Nephron (organoid): Measurements from ENCODE around the gene PTGER2.

Source experiments
- H3K27ac Mint-ChIP-seq, 3 experiments: 2 replicates each; pipeline ENCODE4 v1.8.0; 2020; ENCODE audit warnings: mixed read lengths in 3 of 3, mild to moderate bottlenecking in 2 of 3, moderate library complexity in 1 of 3
- H3K27me3 Mint-ChIP-seq: 2 replicates; pipeline ENCODE4 v1.8.0; 2021; ENCODE audit warnings: low read depth, mild to moderate bottlenecking, moderate library complexity, mixed read lengths
- H3K36me3 Mint-ChIP-seq: 2 replicates; pipeline ENCODE4 v1.8.0; 2020; ENCODE audit warnings: low read depth, mixed read lengths
- H3K4me1 Mint-ChIP-seq: 2 replicates; pipeline ENCODE4 v1.8.0; 2020; ENCODE audit warnings: mixed read lengths
- H3K4me3 Mint-ChIP-seq, 3 experiments: 2 replicates each; pipeline ENCODE4 v1.8.0; 2020; ENCODE audit warnings: mild to moderate bottlenecking in 3 of 3, mixed read lengths in 3 of 3, moderate library complexity in 2 of 3
- H3K9me3 Mint-ChIP-seq: 2 replicates; pipeline ENCODE4 v1.8.0; 2020; ENCODE audit warnings: mixed read lengths
- CTCF ChIP-seq, 3 experiments: fragments of 200-600 bp; sonication (generic); IDR thresholded peaks; one replicate each; pipeline ENCODE4 v1.5.0; 2021; ENCODE audit warnings: antibody characterized with exemption in 3 of 3; ENCODE audit not compliant: unreplicated experiment in 3 of 3

Gene PTGER2

DNA sequence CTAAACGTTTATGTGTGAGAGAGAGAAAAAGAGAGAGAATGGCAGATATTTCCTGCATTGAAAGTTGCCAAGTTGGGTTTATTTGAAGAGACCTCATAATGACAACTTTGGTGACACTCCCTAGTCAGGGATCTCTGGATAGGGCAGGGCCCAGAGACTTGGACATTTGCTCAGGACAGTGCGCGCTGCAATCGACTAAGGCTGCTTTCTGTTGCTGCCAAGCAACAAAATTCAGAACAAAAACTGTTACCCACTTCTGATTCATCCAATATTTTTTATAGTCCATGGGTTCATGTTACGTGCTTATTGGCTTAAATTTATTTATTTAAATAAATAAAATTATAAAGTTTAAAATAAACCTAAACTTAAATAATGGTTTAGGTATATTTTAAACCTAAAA is 34.2 kb downstream of the PTGER2 start:
- H3K4me1 Mint-ChIP-seq = peaks cover 46% of the 10 kb centered on the region
- H3K4me3 Mint-ChIP-seq = no peak overlapping the region
- peaks cover 3% of the 10 kb centered on the region for H3K36me3 Mint-ChIP-seq
- H3K9me3 Mint-ChIP-seq = peaks cover 7% of the 10 kb centered on the region
- H3K27ac Mint-ChIP-seq = no peak overlapping the region
- TF ChIP-seq CTCF (IDR thresholded peaks at IDR 0.05; ENCODE audit: unreplicated experiment in 3 of 3) = no peak
- H3K27me3 Mint-ChIP-seq = peaks cover 4% of the 10 kb centered on the region

- peaks cover 3% of the 10 kb centered on the region for H3K36me3 Mint-ChIP-seq
Measured at GRCh38 chr14:52348776-52349175, 34.7 kb downstream of the PTGER2 start.

DNA sequence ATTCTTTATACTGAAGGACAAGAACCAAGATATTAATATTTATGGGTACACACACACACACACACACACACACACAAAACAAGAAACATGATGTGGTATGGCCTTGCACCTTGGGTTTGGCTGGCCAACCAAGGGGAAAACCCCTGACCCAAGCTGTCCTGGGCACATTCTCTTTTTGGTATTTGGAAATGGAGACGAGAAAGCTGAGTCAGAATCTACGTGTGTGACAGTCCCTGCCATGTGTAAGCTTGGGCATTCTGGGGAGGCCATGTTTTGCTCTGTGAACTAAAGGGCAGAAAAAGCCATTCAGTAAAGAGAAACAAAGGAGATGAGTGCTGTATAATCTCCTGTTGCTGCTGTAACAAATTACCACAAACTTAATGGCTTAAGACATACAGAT is 35.6 kb downstream of the PTGER2 start:
- no peak for TF ChIP-seq CTCF (IDR thresholded peaks at IDR 0.05; ENCODE audit: unreplicated experiment in 3 of 3)
- H3K27ac Mint-ChIP-seq = peak overlapping the region; percentile 45 to 73 (median 59)
- no peak overlapping the region for H3K4me3 Mint-ChIP-seq
- peaks cover 8% of the 10 kb centered on the region for H3K27me3 Mint-ChIP-seq
- peaks cover 5% of the 10 kb centered on the region for H3K9me3 Mint-ChIP-seq
- peaks cover 3% of the 10 kb centered on the region for H3K36me3 Mint-ChIP-seq
- H3K4me1 Mint-ChIP-seq = peaks cover 50% of the 10 kb centered on the region

More at GRCh38 chr14:52348776-52349175, 34.7 kb downstream of the PTGER2 start:
- H3K9me3 Mint-ChIP-seq = peaks cover 5% of the 10 kb centered on the region
- H3K4me3 Mint-ChIP-seq = no peak overlapping the region
- H3K4me1 Mint-ChIP-seq = peaks cover 43% of the 10 kb centered on the region
- H3K27me3 Mint-ChIP-seq = peaks cover 5% of the 10 kb centered on the region
- peak overlapping the region; percentile 45 to 73 (median 72) for H3K27ac Mint-ChIP-seq
- no peak for TF ChIP-seq CTCF (IDR thresholded peaks at IDR 0.05; ENCODE audit: unreplicated experiment in 3 of 3)

DNA sequence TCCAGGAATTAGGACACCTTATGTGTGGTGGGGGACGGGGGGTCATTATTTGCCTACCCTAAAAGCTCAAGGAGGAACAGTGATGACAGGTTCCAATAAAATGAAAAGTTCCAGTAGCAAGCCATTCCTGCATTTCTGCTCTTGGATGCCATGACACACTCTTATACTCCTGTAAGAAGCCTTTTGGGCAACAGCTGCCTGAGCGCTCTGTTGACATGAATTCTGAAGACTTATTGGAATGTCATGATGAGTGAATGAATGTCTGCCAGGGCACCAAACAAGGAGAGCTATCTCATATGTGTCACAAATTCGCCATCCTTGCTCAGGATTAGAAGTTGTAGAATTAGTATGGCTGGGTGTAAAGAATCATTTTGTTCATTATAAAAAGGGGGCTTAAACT is 36.3 kb downstream of the PTGER2 start:
- no peak for TF ChIP-seq CTCF (IDR thresholded peaks at IDR 0.05; ENCODE audit: unreplicated experiment in 3 of 3)
- Mint-ChIP-seq H3K9me3 (no peaks in the 10 kb centered on the region), H3K4me3 (no peak overlapping the region), H3K36me3 (no peaks in the 10 kb centered on the region), H3K4me1 (peaks cover 58% of the 10 kb centered on the region), H3K27ac (peak overlapping the region; percentile 95 to 98 (median 96)), H3K27me3 (peaks cover 8% of the 10 kb centered on the region)

GRCh38 chr14:52351233-52352060 is 37.3 kb downstream of the PTGER2 start:
- H3K9me3 Mint-ChIP-seq = no peaks in the 10 kb centered on the region
- no peaks in the 10 kb centered on the region for H3K36me3 Mint-ChIP-seq
- peak overlapping the region; percentile 95 to 98 (median 96) for H3K27ac Mint-ChIP-seq
- peaks cover 8% of the 10 kb centered on the region for H3K27me3 Mint-ChIP-seq
- H3K4me1 Mint-ChIP-seq = peaks cover 64% of the 10 kb centered on the region
- H3K4me3 Mint-ChIP-seq = peak overlapping the region in 1 of 3 experiments; percentile 18
- no peak for TF ChIP-seq CTCF (IDR thresholded peaks at IDR 0.05; ENCODE audit: unreplicated experiment in 3 of 3)

- no peak for TF ChIP-seq CTCF (IDR thresholded peaks at IDR 0.05; ENCODE audit: unreplicated experiment in 3 of 3)
- Mint-ChIP-seq H3K36me3 (no peaks in the 10 kb centered on the region), H3K27me3 (peaks cover 4% of the 10 kb centered on the region), H3K27ac (peak overlapping the region; percentile 95 to 98 (median 96)), H3K4me3 (peak overlapping the region in 1 of 3 experiments; percentile 16), H3K9me3 (no peaks in the 10 kb centered on the region), H3K4me1 (peaks cover 60% of the 10 kb centered on the region)
Measured at GRCh38 chr14:52352061-52352491, 38.0 kb downstream of the PTGER2 start.
